H9 (cell line): ENCODE data around the gene CHSY1. TPM values are rescaled to one million over a fixed set of nuclear protein-coding genes. Genes with fewer than 3 reads are reported as not detected.

Source experiments
- DNase-seq: peaks from one replicate; pipeline ENCODE4 v3.0.0-alpha.2; 2017
- H2AFZ ChIP-seq: one replicate; pipeline ENCODE4 v1.6.1; 2013; ENCODE audit warnings: mild to moderate bottlenecking, low read length, control low read depth, moderate library complexity
- H2AK5ac ChIP-seq: 2 replicates; pipeline ENCODE4 v1.6.1; 2013; ENCODE audit warnings: low read length, control low read depth, mixed read lengths; ENCODE audit not compliant: insufficient read length
- H2BK120ac ChIP-seq: one replicate; pipeline ENCODE4 v1.6.1; 2013; ENCODE audit warnings: low read depth, mild to moderate bottlenecking, low read length, control low read depth, inconsistent platforms; ENCODE audit not compliant: poor library complexity, severe bottlenecking
- H2BK12ac ChIP-seq: 2 replicates; pipeline ENCODE4 v1.6.1; 2013; ENCODE audit warnings: low read length, control low read depth, mixed read lengths, low read depth; ENCODE audit not compliant: insufficient read length
- H2BK15ac ChIP-seq: 2 replicates; pipeline ENCODE4 v1.6.1; 2013; ENCODE audit warnings: low read depth, low read length, control low read depth
- H2BK20ac ChIP-seq: one replicate; pipeline ENCODE4 v1.6.1; 2013; ENCODE audit warnings: low read depth, mild to moderate bottlenecking, low read length, control low read depth, inconsistent platforms; ENCODE audit not compliant: poor library complexity, severe bottlenecking
- H2BK5ac ChIP-seq: 2 replicates; pipeline ENCODE4 v1.6.1; 2013; ENCODE audit warnings: low read length, control low read depth, mixed read lengths; ENCODE audit not compliant: insufficient read length
- H3K14ac ChIP-seq: 2 replicates; pipeline ENCODE4 v1.6.1; 2013; ENCODE audit warnings: low read length, control low read depth; ENCODE audit not compliant: insufficient read depth
- H3K18ac ChIP-seq: 2 replicates; pipeline ENCODE4 v1.6.1; 2013; ENCODE audit warnings: low read depth, mild to moderate bottlenecking, mixed read lengths, low read length, control low read depth; ENCODE audit not compliant: insufficient read length
- H3K23ac ChIP-seq: 2 replicates; pipeline ENCODE4 v1.6.1; 2013; ENCODE audit warnings: low read length, control low read depth, mixed read lengths, low read depth; ENCODE audit not compliant: insufficient read length
- H3K23me2 ChIP-seq: 2 replicates; pipeline ENCODE4 v1.6.1; 2013; ENCODE audit warnings: low read depth, mild to moderate bottlenecking, mixed read lengths, low read length, control low read depth; ENCODE audit not compliant: insufficient read length, poor library complexity, severe bottlenecking
- H3K27ac ChIP-seq: 2 replicates; pipeline ENCODE4 v1.5.1; 2013; ENCODE audit warnings: low read length, control low read depth, mixed read lengths, low read depth; ENCODE audit not compliant: insufficient read length
- H3K27me3 ChIP-seq: 2 replicates; pipeline ENCODE4 v1.6.1; 2013; ENCODE audit warnings: low read length, control low read depth, inconsistent platforms; ENCODE audit not compliant: insufficient read depth
- H3K4ac ChIP-seq: 2 replicates; pipeline ENCODE4 v1.6.1; 2013; ENCODE audit warnings: low read depth, mild to moderate bottlenecking, control low read depth, inconsistent platforms, low read length, moderate library complexity
- H3K4me1 ChIP-seq: 2 replicates; pipeline ENCODE4 v1.6.1; 2013; ENCODE audit warnings: low read length, control low read depth, inconsistent platforms; ENCODE audit not compliant: insufficient read depth
- H3K4me2 ChIP-seq: 2 replicates; pipeline ENCODE4 v1.6.1; 2013; ENCODE audit warnings: low read length, control low read depth, mixed read lengths; ENCODE audit not compliant: insufficient read length, insufficient read depth
- H3K56ac ChIP-seq: 2 replicates; pipeline ENCODE4 v1.6.1; 2013; ENCODE audit warnings: low read depth, mild to moderate bottlenecking, mixed read lengths, low read length, control low read depth; ENCODE audit not compliant: insufficient read length
- H3K79me1 ChIP-seq: 2 replicates; pipeline ENCODE4 v1.6.1; 2013; ENCODE audit warnings: low read depth, mild to moderate bottlenecking, moderate library complexity, low read length, control low read depth, inconsistent platforms; ENCODE audit not compliant: insufficient read depth, poor library complexity, severe bottlenecking
- H3K79me2 ChIP-seq: 2 replicates; pipeline ENCODE4 v1.6.1; 2013; ENCODE audit warnings: low read length, control low read depth, inconsistent platforms; ENCODE audit not compliant: insufficient read depth
- H3K9ac ChIP-seq: 2 replicates; pipeline ENCODE4 v1.6.1; 2013; ENCODE audit warnings: low read length, control low read depth, mixed read lengths; ENCODE audit not compliant: insufficient read length; ENCODE audit errors: extremely low read depth
- H3K9me3 ChIP-seq: one replicate; pipeline ENCODE4 v1.6.1; 2013; ENCODE audit warnings: low read depth, low read length, inconsistent platforms; ENCODE audit not compliant: control insufficient read depth
- H3T11ph ChIP-seq: one replicate; pipeline ENCODE4 v1.6.1; 2013; ENCODE audit warnings: mild to moderate bottlenecking, low read length, control low read depth, inconsistent platforms
- H4K20me1 ChIP-seq: one replicate; pipeline ENCODE4 v1.6.1; 2013; ENCODE audit not compliant: control insufficient read depth, insufficient read length, insufficient read depth
- H4K5ac ChIP-seq: 2 replicates; pipeline ENCODE4 v1.6.1; 2013; ENCODE audit warnings: low read depth, mild to moderate bottlenecking, mixed read lengths, low read length, control low read depth; ENCODE audit not compliant: insufficient read length
- H4K8ac ChIP-seq: replicated peaks from 2 replicates; pipeline ENCODE4 v1.6.1; 2013; ENCODE audit warnings: low read length, control low read depth, mixed read lengths, low read depth; ENCODE audit not compliant: insufficient read length
- H4K91ac ChIP-seq: 2 replicates; pipeline ENCODE4 v1.6.1; 2013; ENCODE audit warnings: low read depth, mild to moderate bottlenecking, moderate library complexity, mixed read lengths, low read length, control low read depth; ENCODE audit not compliant: insufficient read length
- H3K27ac Mint-ChIP-seq, 3 experiments: 2 replicates in 2 of 3; 3 replicates in 1 of 3; pipeline ENCODE4 v1.8.0; 2020 to 2021; ENCODE audit warnings: mixed read lengths in 3 of 3, mild to moderate bottlenecking in 1 of 3, moderate library complexity in 1 of 3
- H3K27me3 Mint-ChIP-seq: 2 replicates; pipeline ENCODE4 v1.8.0; 2021; ENCODE audit warnings: low read depth, mild to moderate bottlenecking, moderate library complexity, mixed read lengths
- H3K36me3 Mint-ChIP-seq, 3 experiments: 2 replicates in 2 of 3; 3 replicates in 1 of 3; pipeline ENCODE4 v1.8.0; 2020 to 2021; ENCODE audit warnings: low read depth in 3 of 3, mixed read lengths in 3 of 3; ENCODE audit not compliant: insufficient read depth in 1 of 3
- H3K4me1 Mint-ChIP-seq, 2 experiments: 2 replicates each; pipeline ENCODE4 v1.8.0; 2020; ENCODE audit warnings: mixed read lengths in 2 of 2
- H3K4me3 Mint-ChIP-seq, 2 experiments: 2 replicates in 1 of 2; 3 replicates in 1 of 2; pipeline ENCODE4 v1.8.0; 2020 to 2021; ENCODE audit warnings: mild to moderate bottlenecking in 2 of 2, mixed read lengths in 2 of 2, moderate library complexity in 1 of 2
- H3K9me3 Mint-ChIP-seq, 2 experiments: 2 replicates in 1 of 2; 3 replicates in 1 of 2; pipeline ENCODE4 v1.8.0; 2020; ENCODE audit warnings: mild to moderate bottlenecking in 2 of 2, mixed read lengths in 2 of 2, moderate library complexity in 1 of 2
- CTCF ChIP-seq: fragments of 200-600 bp; sonication (generic); conservative IDR thresholded peaks from 3 replicates; pipeline ENCODE4 v1.8.0; 2021; ENCODE audit warnings: antibody characterized with exemption, mild to moderate bottlenecking
- WGBS: extraction: QIAGEN DNeasy Blood & Tissue Kit; methylation state at CpG from one replicate; pipeline ENCODE4 v1.1.7; 2013; ENCODE audit warnings: missing lambda C conversion rate, low lambda C conversion rate, mixed read lengths; ENCODE audit not compliant: insufficient read length; ENCODE audit errors: extremely low coverage; 5-methylcytosine and 5-hydroxymethylcytosine counted together
- total RNA-seq: library from RNA; stranded (reverse); gene quantifications from 2 replicates; pipeline ENCODE4 v1.2.1, GENCODE V29; 2021

CHSY1 gene
- total RNA-seq, 1 experiment from 2014 or later = 68.3 TPM

GRCh38 chr15:101185336-101185735, 66.5 kb downstream of the CHSY1 start:
- no peak overlapping the region for H3K14ac ChIP-seq
- no peak overlapping the region for H3K18ac ChIP-seq
- H3K9me3 ChIP-seq = no peaks in the 10 kb centered on the region
- H2BK20ac ChIP-seq = no peak overlapping the region
- no peaks in the 10 kb centered on the region for H3K27me3 Mint-ChIP-seq
- DNase-seq = no peak
- H2BK120ac ChIP-seq = no peak overlapping the region
- no peak overlapping the region for H3K9ac ChIP-seq
- no peak overlapping the region for H3K4me3 Mint-ChIP-seq
- H3K4me1 ChIP-seq = peaks cover 12% of the 10 kb centered on the region; the same call in 1 of the 2 replicates
- no peak overlapping the region for H3T11ph ChIP-seq
- H3K23ac ChIP-seq = no peak overlapping the region
- H2BK15ac ChIP-seq = no peak overlapping the region
- no peak overlapping the region for H2BK12ac ChIP-seq
- H3K4me1 Mint-ChIP-seq = peaks cover 27 to 31% of the 10 kb centered on the region in 2 experiments
- no peak overlapping the region for H3K56ac ChIP-seq
- peaks cover 3 to 22% (median 9%) of the 10 kb centered on the region in 3 experiments; a peak in 5 of 7 replicates for H3K36me3 Mint-ChIP-seq
- H2BK5ac ChIP-seq = no peak overlapping the region
- H3K79me1 ChIP-seq = peaks cover 19% of the 10 kb centered on the region
- no peak overlapping the region for H4K5ac ChIP-seq
- no peak overlapping the region for H4K8ac ChIP-seq
- no peaks in the 10 kb centered on the region for H4K20me1 ChIP-seq
- H3K27me3 ChIP-seq = no peaks in the 10 kb centered on the region
- no peak for TF ChIP-seq CTCF
- peak overlapping the region in 1 of 3 experiments; percentile 51; a peak in 2 of 7 replicates for H3K27ac Mint-ChIP-seq
- no peak overlapping the region for H3K4me2 ChIP-seq
- WGBS = no CpG with 5 or more reads among the region's 6 CpGs
- H3K4ac ChIP-seq = no peak overlapping the region
- no peaks in the 10 kb centered on the region for H3K23me2 ChIP-seq
- no peak overlapping the region for H4K91ac ChIP-seq
- H3K79me2 ChIP-seq = peaks cover 22% of the 10 kb centered on the region; the same call in 1 of the 2 replicates
- no peak overlapping the region for H3K27ac ChIP-seq
- no peaks in the 10 kb centered on the region for H3K9me3 Mint-ChIP-seq
- no peak overlapping the region for H2AK5ac ChIP-seq
- no peak overlapping the region for H2AFZ ChIP-seq
